ENCODE results near the gene GZMH.

GZMH gene

DNA sequence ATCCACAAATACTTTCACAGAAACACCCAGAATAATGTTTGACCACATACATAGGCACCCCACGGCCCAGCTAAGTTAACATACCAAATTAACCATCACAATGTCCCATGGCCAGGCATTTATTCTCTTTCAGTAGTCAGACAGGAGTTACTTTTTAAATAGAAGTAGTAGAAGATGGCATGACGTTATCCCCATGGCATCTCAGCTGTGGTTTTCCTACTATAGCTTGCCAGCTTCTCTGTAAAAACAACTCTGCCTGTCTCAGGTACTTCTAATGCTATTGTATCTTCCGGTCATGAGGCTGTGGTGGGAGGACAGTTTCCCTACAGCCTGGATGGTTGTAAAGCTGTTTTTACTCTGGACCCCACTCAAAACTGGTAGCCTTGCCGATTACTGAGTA lies 52.7 kb downstream of the GZMH start:
- DNase-seq, result no peak
- Histone ChIP-seq H3K79me2 (ENCODE audit: insufficient read depth, low read length) (no peaks in the 10 kb centered on the region), H3K27me3 (ENCODE audit: insufficient read depth, low read length, poor library complexity) (no peaks in the 10 kb centered on the region), H2AFZ (ENCODE audit: low read depth, low read length) (no peak overlapping the region), H3K4me1 (ENCODE audit: insufficient read depth, low read length) (no peaks in the 10 kb centered on the region), H3K4me2 (ENCODE audit: insufficient read depth, low read length) (no peak overlapping the region), H4K20me1 (ENCODE audit: insufficient read depth, low read length) (no peaks in the 10 kb centered on the region), H3K27ac (ENCODE audit: low read length) (no peak overlapping the region), H3K4me3 (ENCODE audit: low read depth in 1 of 2, low read length in 2 of 2) (no peak overlapping the region), H3K9ac (ENCODE audit: low read depth, low read length) (no peak overlapping the region), H3K9me3 (ENCODE audit: insufficient read depth, low read length, severe bottlenecking) (no peaks in the 10 kb centered on the region), H3K36me3 (ENCODE audit: insufficient read depth, low read length) (no peaks in the 10 kb centered on the region)
- ATAC-seq (ENCODE audit: insufficient read depth, low read depth), result no peak
- TF ChIP-seq, protein P1, sequence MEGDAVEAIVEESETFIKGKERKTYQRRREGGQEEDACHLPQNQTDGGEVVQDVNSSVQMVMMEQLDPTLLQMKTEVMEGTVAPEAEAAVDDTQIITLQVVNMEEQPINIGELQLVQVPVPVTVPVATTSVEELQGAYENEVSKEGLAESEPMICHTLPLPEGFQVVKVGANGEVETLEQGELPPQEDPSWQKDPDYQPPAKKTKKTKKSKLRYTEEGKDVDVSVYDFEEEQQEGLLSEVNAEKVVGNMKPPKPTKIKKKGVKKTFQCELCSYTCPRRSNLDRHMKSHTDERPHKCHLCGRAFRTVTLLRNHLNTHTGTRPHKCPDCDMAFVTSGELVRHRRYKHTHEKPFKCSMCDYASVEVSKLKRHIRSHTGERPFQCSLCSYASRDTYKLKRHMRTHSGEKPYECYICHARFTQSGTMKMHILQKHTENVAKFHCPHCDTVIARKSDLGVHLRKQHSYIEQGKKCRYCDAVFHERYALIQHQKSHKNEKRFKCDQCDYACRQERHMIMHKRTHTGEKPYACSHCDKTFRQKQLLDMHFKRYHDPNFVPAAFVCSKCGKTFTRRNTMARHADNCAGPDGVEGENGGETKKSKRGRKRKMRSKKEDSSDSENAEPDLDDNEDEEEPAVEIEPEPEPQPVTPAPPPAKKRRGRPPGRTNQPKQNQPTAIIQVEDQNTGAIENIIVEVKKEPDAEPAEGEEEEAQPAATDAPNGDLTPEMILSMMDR (IDR thresholded peaks at IDR 0.05; ENCODE audit: borderline replicate concordance, extremely low read depth, low read length, poor library complexity, severe bottlenecking), result no peak
- no peak for TF ChIP-seq EZH2 (IDR thresholded peaks at IDR 0.05; ENCODE audit: borderline replicate concordance, low read depth, low read length, severe bottlenecking)

All from DND-41 (cell line).